ENCODE results near the gene TLE2. TPM values are rescaled to one million over a fixed set of nuclear protein-coding genes. Genes with fewer than 3 reads are reported as not detected.
"Not testable (repeated sequence)": the region's sequence is repeated elsewhere in the genome, so short reads cannot be mapped to it uniquely, and the experiment has no call there.

Gene TLE2
- total RNA-seq, 2 donors from 2014 or later = 61.0 to 66.7 TPM

GRCh38 chr19:2998642-2999041 is 30.4 kb downstream of the TLE2 start:
- DNase-seq (no peak), ATAC-seq (no peak)
- intact Hi-C loops (cut with DNase I) = no loop called here

- no peak for ATAC-seq
- intact Hi-C loops (cut with DNase I) = no loop called here
- DNase-seq = no peak
Observed at GRCh38 chr19:2997720-2998119, 31.4 kb downstream of the TLE2 start.

DNA sequence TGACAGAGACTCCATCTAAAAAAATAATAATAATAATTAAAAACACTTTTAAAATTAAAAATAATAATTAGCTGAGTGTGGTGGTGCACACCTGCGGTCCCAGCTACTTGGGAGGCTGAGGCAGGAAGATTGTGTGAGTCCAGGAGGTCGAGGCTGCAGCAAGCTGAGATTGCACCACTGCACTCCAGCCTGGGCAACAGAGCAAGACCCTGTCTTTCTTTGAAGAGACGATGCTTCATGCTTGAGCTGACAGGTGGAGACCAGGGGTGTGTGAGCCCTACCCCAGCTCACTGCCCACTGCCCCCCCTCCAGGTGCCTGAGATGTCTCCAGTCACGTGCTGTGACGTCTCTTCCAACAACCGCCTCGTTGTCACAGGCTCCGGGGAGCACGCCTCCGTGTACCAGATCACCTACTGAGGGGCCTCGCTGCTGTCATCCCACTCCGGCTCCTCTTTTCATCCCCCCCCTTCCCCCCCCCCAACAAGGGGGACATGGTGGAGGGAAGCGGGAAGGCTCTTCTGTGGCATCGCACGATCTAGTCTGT is 34.4 kb downstream of the TLE2 start:
- ATAC-seq (no peak), DNase-seq (no peak)
- intact Hi-C loops (cut with DNase I) = no loop called here

GRCh38 chr19:2993579-2993978 is 35.5 kb downstream of the TLE2 start:
- intact Hi-C loops (cut with DNase I) = no loop called here
- no peak for ATAC-seq

DNA sequence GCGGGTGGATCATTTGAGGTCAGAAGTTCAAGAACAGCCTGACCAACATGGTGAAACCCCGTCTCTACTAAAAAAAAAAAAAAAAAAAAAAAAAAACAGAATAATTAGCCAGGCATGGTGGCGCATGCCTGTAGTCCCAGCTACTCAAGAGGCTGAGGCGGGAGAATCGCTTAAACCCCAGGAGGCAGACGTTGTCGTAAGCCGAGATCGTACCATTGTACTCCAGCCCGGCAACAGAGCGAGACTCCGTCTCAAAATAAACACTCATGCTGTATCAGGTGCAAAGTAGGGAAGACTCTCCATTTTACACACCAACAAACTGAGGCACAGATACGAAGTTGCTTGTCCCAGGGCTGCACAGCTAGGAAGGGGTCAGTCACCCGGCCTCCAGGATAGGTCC is 36.1 kb downstream of the TLE2 start:
- intact Hi-C loops (cut with DNase I) = no loop called here
- no peak for DNase-seq
- no peak for ATAC-seq

More at GRCh38 chr19:2993579-2993978, 35.5 kb downstream of the TLE2 start:
- DNase-seq = no peak

- DNase-seq; ATAC-seq; intact Hi-C loops (cut with DNase I): not testable (repeated sequence)
Observed at GRCh38 chr19:2992333-2992732, 36.7 kb downstream of the TLE2 start.

DNA sequence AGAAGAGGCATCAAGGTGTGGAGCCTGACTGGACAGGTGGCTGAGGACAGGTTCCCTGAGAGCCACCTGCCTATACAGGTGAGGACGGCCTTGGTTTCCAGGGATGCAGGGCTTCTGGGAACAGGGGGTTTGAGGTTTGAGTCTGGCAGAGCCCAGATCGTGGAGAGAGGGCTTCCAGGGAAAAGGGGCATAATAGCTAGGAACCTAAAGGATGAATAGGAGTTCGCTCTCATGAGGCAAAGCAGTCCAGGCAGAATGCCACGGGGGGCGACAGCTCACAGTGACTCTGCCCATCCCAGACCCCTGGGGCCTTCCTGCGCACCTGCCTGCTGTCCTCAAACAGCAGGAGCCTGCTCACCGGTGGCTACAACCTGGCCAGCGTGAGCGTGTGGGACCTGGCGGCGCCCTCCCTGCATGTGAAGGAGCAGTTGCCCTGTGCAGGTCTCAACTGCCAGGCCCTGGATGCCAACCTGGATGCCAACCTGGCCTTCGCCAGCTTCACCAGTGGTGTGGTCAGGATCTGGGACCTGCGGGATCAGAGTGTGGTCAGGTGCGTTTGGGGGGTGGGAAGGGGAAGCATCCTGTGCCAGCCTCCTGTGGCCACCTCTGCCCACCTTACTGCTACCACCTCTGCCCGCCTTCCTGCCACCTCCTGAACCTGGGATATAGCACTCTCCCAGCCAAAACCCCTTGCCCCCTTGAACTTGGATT is 39.7 kb downstream of the TLE2 start:
- intact Hi-C loops (cut with DNase I) = loop anchor here in 1 of 2 donors (10.0 kb wide), 1 partner anchor 45 kb away; no protein-coding TSS in a partner anchor
- no peak for ATAC-seq
- DNase-seq = no peak

DNA sequence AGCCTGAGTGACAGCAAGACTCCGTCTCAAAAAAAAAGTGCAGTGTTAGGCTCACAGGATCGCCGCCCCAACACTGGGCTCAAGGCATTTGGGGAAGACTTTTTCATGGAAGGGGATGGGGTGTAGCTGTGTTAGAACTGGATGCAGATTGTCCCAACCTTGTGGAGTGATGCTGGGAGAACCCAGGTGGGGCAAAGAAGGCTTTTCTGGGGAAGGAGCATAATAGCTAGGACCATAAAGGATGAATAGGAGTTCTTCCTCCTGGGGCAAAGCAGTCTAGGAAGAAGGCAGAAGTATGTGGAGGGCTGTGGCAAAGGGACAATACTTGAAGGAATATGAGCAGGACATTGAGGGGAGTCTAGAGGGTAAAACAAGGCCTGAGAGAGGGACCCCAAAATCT is 40.5 kb downstream of the TLE2 start:
- DNase-seq (no peak), ATAC-seq (no peak)
- intact Hi-C loops (cut with DNase I) = loop anchor here in 1 of 2 donors (10.0 kb wide), 1 partner anchor 46 kb away; no protein-coding TSS in a partner anchor

- no peak for ATAC-seq
- intact Hi-C loops (cut with DNase I) = loop anchor here in 1 of 2 donors (10.0 kb wide), 1 partner anchor 47 kb away; no protein-coding TSS in a partner anchor
- no peak for DNase-seq
Observed at GRCh38 chr19:2987797-2988196, 41.3 kb downstream of the TLE2 start.

DNA sequence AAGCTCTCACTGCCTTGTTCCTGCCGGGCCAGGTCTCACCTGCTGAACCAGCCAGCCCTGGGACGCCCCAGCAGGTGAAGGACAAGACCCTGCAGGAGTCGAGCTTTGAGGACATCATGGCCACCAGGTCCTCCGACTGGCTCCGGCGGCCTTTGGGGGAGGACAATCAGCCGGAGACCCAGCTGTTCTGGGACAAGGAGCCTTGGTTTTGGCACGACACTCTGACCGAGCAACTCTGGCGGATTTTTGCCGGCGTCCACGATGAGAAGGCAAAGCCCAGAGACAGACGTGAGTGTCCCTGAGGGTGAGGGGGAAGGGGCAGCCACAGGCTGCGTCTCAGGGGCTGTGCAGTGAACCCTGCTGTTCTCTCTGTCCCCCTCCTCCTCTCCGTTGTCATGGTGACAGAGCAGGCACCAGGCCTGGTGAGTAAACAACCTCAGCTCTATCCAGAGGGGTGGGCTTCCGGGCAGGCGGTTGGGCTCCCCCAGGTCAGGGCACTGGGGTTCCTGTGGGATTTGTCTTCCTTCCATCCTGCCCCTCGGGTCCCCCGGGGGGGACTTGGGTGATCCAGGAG is 42.0 kb downstream of the TLE2 start:
- ATAC-seq (no peak), DNase-seq (no peak)
- intact Hi-C loops (cut with DNase I) = loop anchor here in 1 of 2 donors (10.0 kb wide), 1 partner anchor 48 kb away; no protein-coding TSS in a partner anchor

DNA sequence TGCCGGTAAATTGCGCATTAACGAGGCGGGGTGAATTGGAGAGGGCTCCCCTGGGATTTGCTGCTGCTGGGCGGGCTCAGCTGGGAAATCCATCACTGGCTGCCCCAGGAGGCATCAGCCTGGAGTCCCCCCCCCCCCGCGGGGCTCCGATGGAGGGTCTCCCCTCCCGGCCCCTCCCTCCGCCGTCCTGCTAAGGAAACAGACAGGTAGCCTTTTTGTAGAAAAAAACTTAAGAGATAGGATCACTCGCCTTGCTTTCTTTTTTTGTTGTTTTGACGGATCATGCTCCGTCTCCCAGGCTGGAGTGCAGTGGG is 44.9 kb downstream of the TLE2 start:
- no peak for ATAC-seq
- intact Hi-C loops (cut with DNase I) = loop anchor here in 1 of 2 donors (10.0 kb wide), 1 partner anchor 51 kb away; no protein-coding TSS in a partner anchor

GRCh38 chr19:2983351-2984214 is 45.5 kb downstream of the TLE2 start:
- peak; percentile 67 to 68 for ATAC-seq
- peak; percentile 79 for DNase-seq
- intact Hi-C loops (cut with DNase I) = loop anchor here in 1 of 2 donors (10.0 kb wide), 1 partner anchor 51 kb away; no protein-coding TSS in a partner anchor

More for the DNA sequence above, 44.9 kb downstream of the TLE2 start:
- no peak for DNase-seq

DNA sequence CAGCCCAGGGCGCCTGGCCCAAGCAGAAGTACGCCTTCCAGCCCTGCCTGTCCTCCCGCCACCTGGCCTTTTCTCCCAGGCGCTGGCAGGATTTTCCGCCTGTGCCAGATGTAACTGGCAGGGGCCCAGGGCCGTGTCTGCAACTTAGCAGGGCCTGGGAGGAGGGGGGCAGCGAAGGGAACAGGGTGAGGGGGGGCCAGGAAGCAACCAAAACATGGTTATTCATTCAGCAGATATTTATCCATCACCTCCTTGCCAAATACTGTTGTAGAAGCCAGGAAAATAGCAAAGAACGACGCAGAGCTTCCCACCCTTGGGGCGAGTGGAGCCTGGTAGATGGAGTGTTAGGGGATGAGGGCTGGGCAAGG is 46.1 kb downstream of the TLE2 start:
- DNase-seq (peak; percentile 90), ATAC-seq (peak; percentile 88 to 90)
- intact Hi-C loops (cut with DNase I) = loop anchor here in 1 of 2 donors (10.0 kb wide), 1 partner anchor 52 kb away; no protein-coding TSS in a partner anchor

DNA sequence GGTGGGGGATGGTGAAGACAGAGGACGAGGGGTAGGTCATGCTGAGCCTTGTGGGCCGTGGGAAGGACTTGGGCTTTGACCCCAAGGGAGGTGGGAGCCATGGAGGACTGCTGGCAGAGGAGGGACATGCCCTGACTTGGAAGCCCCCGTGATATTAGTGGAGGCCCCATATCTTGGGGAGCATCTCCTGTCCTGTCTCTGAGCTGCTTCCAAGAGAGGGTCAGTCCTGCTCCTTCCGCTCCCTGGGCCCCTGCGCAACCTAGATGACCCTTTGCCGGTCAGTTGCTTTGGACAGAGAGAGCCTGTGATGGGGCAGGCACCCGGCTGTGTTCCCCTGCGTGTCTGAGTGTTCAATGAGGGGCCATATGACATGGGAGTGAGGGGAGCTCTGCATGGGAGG is 46.5 kb downstream of the TLE2 start:
- intact Hi-C loops (cut with DNase I) = loop anchor here in 1 of 2 donors (10.0 kb wide), 1 partner anchor 52 kb away; no protein-coding TSS in a partner anchor
- DNase-seq (no peak), ATAC-seq (no peak)

DNA sequence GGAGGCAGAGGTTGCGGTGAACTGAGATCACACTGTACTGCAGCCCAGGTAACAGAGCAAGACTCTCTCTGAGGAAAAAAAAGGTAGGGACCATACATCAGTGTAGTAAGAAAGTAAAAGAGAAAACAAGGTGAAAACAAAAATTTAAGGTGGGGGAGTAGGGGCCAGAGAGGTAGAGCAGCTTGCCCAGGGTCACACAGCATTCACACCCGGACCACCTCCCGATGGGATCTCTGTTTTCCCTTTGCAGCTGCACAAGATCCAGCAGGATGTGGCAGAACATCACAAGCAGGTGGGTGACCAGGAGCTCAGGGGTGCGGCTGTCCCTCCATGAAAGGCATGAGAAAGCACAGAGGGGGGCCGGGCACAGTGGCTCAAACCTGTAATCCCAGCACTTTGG is 47.2 kb downstream of the TLE2 start:
- intact Hi-C loops (cut with DNase I) = loop anchor here in 1 of 2 donors (10.0 kb wide), 1 partner anchor 53 kb away; no protein-coding TSS in a partner anchor
- DNase-seq (no peak), ATAC-seq (no peak)

- intact Hi-C loops (cut with DNase I) = loop anchor here in 1 of 2 donors (5.0 kb wide), 1 partner anchor 54 kb away; no protein-coding TSS in a partner anchor
- no peak for DNase-seq
- ATAC-seq = no peak
Observed at GRCh38 chr19:2978772-2979171, 50.3 kb downstream of the TLE2 start.

DNA sequence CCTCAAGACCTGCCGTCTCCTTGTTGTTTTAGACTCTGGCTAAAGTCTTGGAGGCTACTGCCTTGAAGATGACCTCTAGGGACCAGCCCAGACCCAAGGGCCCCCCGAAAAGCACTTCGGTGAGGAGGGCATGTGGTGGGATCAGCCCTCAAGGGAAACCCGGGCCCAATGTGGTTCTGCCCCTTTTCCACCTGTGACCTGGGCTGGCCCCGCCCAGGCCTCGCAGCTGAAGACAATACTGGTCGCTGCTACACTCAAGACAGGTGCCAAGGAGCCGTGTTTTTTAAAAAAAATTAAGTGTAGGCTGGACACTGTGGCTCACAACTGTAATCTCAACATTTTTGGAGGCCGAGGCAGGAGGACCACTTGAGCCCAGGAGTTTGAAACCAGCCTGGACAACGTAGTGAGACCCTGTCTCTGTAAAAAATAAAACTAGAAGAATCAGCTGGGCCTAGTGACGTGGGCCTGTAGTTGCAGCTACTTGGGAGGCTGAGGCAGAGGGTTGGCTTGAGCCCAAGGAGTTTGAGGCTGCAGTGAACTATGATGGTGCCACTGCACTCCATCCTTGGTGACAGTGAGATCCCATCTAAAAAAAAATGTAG is 50.8 kb downstream of the TLE2 start:
- intact Hi-C loops (cut with DNase I) = loop anchor here in 1 of 2 donors (5.0 kb wide), 1 partner anchor 54 kb away; no protein-coding TSS in a partner anchor
- no peak for DNase-seq
- no peak for ATAC-seq

- no peak for DNase-seq
- ATAC-seq = no peak
- intact Hi-C loops (cut with DNase I) = loop anchor here in 1 of 2 donors (5.0 kb wide), 1 partner anchor 55 kb away; no protein-coding TSS in a partner anchor
Observed at GRCh38 chr19:2977746-2978138, 51.3 kb downstream of the TLE2 start.
